H1 (cell line): Measurements from ENCODE around the gene OSBPL2. TPM values are rescaled to one million over a fixed set of nuclear protein-coding genes. Genes with fewer than 3 reads are reported as not detected.

Source experiments
- CTCF ChIA-PET: fragments of 300-600 bp; sonication (Branson Sonifier 250); formaldehyde crosslinking; loops from one replicate; lab custom pipeline; 2021; ENCODE audit not compliant: partially characterized antibody; lab: Charles Lee
- POLR2A ChIA-PET: fragments of 300-600 bp; sonication (Branson Sonifier 250); formaldehyde crosslinking; loops from one replicate; lab custom pipeline; 2021; ENCODE audit warnings: inconsistent platforms; ENCODE audit not compliant: partially characterized antibody; lab: Charles Lee
- DNase-seq, 2 experiments: peaks; one replicate each; pipeline versions ENCODE4 v3.0.0 to v3.0.0-alpha.2; 2010 to 2022; ENCODE audit warnings: low spot score in 2 of 2, low read depth in 1 of 2, mixed read lengths in 1 of 2
- FAIRE-seq: peaks from 2 replicates; lab custom pipeline; 2011; peaks lifted over from hg19 to GRCh38; lab: Jason Lieb, UNC
- H2AFZ ChIP-seq: 2 replicates; pipeline ENCODE4 v1.8.1; 2012; ENCODE audit warnings: low read length, inconsistent platforms
- H2AK5ac ChIP-seq: 2 replicates; pipeline ENCODE4 v1.6.1; 2013; ENCODE audit warnings: low read depth, low read length
- H2BK120ac ChIP-seq: replicated peaks from 2 replicates; pipeline ENCODE3; 2013; ENCODE audit warnings: low read depth, low read length, inconsistent platforms
- H2BK12ac ChIP-seq: 2 replicates; pipeline ENCODE4 v1.6.1; 2013; ENCODE audit warnings: low read depth, low read length
- H2BK15ac ChIP-seq: 2 replicates; pipeline ENCODE4 v1.6.1; 2013; ENCODE audit warnings: low read length
- H2BK20ac ChIP-seq: 2 replicates; pipeline ENCODE4 v1.6.1; 2013; ENCODE audit warnings: low read length
- H2BK5ac ChIP-seq: 2 replicates; pipeline ENCODE4 v1.6.1; 2013; ENCODE audit warnings: low read depth, low read length
- H3K14ac ChIP-seq: 2 replicates; pipeline ENCODE4 v1.6.1; 2013; ENCODE audit warnings: inconsistent platforms; ENCODE audit not compliant: insufficient read length
- H3K18ac ChIP-seq: 2 replicates; pipeline ENCODE4 v1.6.1; 2013; ENCODE audit warnings: low read length; ENCODE audit errors: extremely low read depth
- H3K23ac ChIP-seq: 2 replicates; pipeline ENCODE4 v1.6.1; 2013; ENCODE audit warnings: inconsistent platforms; ENCODE audit not compliant: insufficient read length
- H3K23me2 ChIP-seq: 2 replicates; pipeline ENCODE4 v1.6.1; 2013; ENCODE audit warnings: low read depth, low read length
- H3K27ac ChIP-seq: 2 replicates; pipeline ENCODE4 v1.6.1; 2011; ENCODE audit warnings: low read depth, low read length, inconsistent platforms
- H3K27me3 ChIP-seq, 4 experiments: replicated peaks in 1 of 4; 1 replicate in 1 of 4; 2 replicates in 3 of 4; pipeline versions ENCODE4 v1.6.1 to v1.8.1; 2011 to 2013; ENCODE audit warnings: low read length in 3 of 4, mild to moderate bottlenecking in 3 of 4, inconsistent platforms in 2 of 4, mixed read lengths in 2 of 4, moderate library complexity in 1 of 4; ENCODE audit not compliant: control insufficient read depth in 3 of 4, insufficient read depth in 3 of 4; ENCODE audit errors: extremely low read depth in 1 of 4
- H3K36me3 ChIP-seq, 4 experiments: 2 replicates each; pipeline versions ENCODE4 v1.6.1 to v1.8.1; 2011 to 2013; ENCODE audit warnings: mild to moderate bottlenecking in 4 of 4, low read length in 3 of 4, moderate library complexity in 2 of 4, control low read depth in 1 of 4, inconsistent platforms in 1 of 4; ENCODE audit not compliant: insufficient read depth in 4 of 4, control insufficient read depth in 2 of 4
- H3K4ac ChIP-seq: replicated peaks from 2 replicates; pipeline ENCODE3; 2013; ENCODE audit warnings: low read length, low read depth, mixed read lengths, inconsistent platforms; ENCODE audit not compliant: insufficient read length
- H3K4me1 ChIP-seq, 4 experiments: replicated peaks in 1 of 4; 1 replicate in 1 of 4; 2 replicates in 3 of 4; pipeline versions ENCODE4 v1.6.1 to v1.8.1; 2011 to 2013; ENCODE audit warnings: low read length in 3 of 4, inconsistent platforms in 2 of 4, mixed read lengths in 1 of 4; ENCODE audit not compliant: insufficient read depth in 4 of 4, control insufficient read depth in 3 of 4
- H3K4me2 ChIP-seq, 2 experiments: 2 replicates each; pipeline versions ENCODE4 v1.6.1 to v1.8.1; 2011 to 2013; ENCODE audit warnings: low read depth in 2 of 2, low read length in 2 of 2, control low read depth in 1 of 2, inconsistent platforms in 1 of 2, mild to moderate bottlenecking in 1 of 2; ENCODE audit not compliant: insufficient read depth in 1 of 2
- H3K4me3 ChIP-seq, 4 experiments: fragments of 200-600, 300-600 bp in 1 of 4; sonication (generic), shearing (Covaris generic), sonication (Bioruptor Twin) in 1 of 4; 2 replicates each; pipeline versions ENCODE4 v1.5.1 to v1.8.1; 2011 to 2016; ENCODE audit warnings: low read length in 4 of 4, low read depth in 3 of 4, control low read depth in 2 of 4, inconsistent platforms in 2 of 4, mild to moderate bottlenecking in 2 of 4, mixed read lengths in 1 of 4, moderate library complexity in 1 of 4; ENCODE audit not compliant: insufficient read depth in 2 of 4; ENCODE audit errors: extremely low read depth in 1 of 4
- H3K56ac ChIP-seq: replicated peaks from 2 replicates; pipeline ENCODE3; 2013; ENCODE audit warnings: low read depth, mild to moderate bottlenecking, mixed read lengths, low read length, inconsistent platforms; ENCODE audit not compliant: insufficient read length
- H3K79me1 ChIP-seq: 2 replicates; pipeline ENCODE4 v1.6.1; 2013; ENCODE audit warnings: low read depth, low read length, control low read depth
- H3K79me2 ChIP-seq, 2 experiments: 2 replicates each; pipeline versions ENCODE4 v1.6.1 to v1.8.1; 2012 to 2013; ENCODE audit warnings: low read length in 2 of 2, mild to moderate bottlenecking in 2 of 2, inconsistent platforms in 1 of 2; ENCODE audit not compliant: insufficient read depth in 2 of 2, control insufficient read depth in 1 of 2
- H3K9ac ChIP-seq, 4 experiments: replicated peaks in 1 of 4; 1 replicate in 1 of 4; 2 replicates in 3 of 4; pipeline versions ENCODE4 v1.6.1 to v1.8.1; 2011 to 2013; ENCODE audit warnings: low read depth in 3 of 4, low read length in 3 of 4, control low read depth in 2 of 4, mild to moderate bottlenecking in 2 of 4, moderate library complexity in 2 of 4, inconsistent platforms in 1 of 4; ENCODE audit errors: extremely low read depth in 1 of 4
- H3K9me3 ChIP-seq, 2 experiments: 2 replicates each; pipeline versions ENCODE4 v1.6.1 to v1.8.1; 2012 to 2013; ENCODE audit warnings: mild to moderate bottlenecking in 2 of 2, moderate library complexity in 2 of 2, control low read depth in 1 of 2, inconsistent platforms in 1 of 2, low read depth in 1 of 2, low read length in 1 of 2, mixed read lengths in 1 of 2; ENCODE audit not compliant: insufficient read depth in 2 of 2
- H4K20me1 ChIP-seq, 2 experiments: replicated peaks in 1 of 2; 2 replicates each; pipeline versions ENCODE3 to v1.8.1; 2011 to 2013; ENCODE audit warnings: inconsistent platforms in 2 of 2, low read length in 2 of 2, mild to moderate bottlenecking in 1 of 2; ENCODE audit not compliant: insufficient read depth in 2 of 2, control insufficient read depth in 1 of 2
- H4K5ac ChIP-seq: 2 replicates; pipeline ENCODE4 v1.6.1; 2013; ENCODE audit warnings: low read length, low read depth, mixed read lengths, inconsistent platforms; ENCODE audit not compliant: insufficient read length
- H4K8ac ChIP-seq: 2 replicates; pipeline ENCODE4 v1.8.0; 2013; ENCODE audit warnings: mild to moderate bottlenecking, moderate library complexity, low read length, inconsistent platforms; ENCODE audit not compliant: insufficient read depth; ENCODE audit errors: extremely low read depth
- H4K91ac ChIP-seq: replicated peaks from 2 replicates; pipeline ENCODE3; 2013; ENCODE audit warnings: low read length, mixed read lengths, inconsistent platforms; ENCODE audit not compliant: insufficient read length
- CHD1 ChIP-seq: IDR thresholded peaks from 2 replicates; pipeline ENCODE4 v1.6.1; 2012; ENCODE audit warnings: low read depth, low read length, improper control_type of control experiment
- EGR1 ChIP-seq: IDR thresholded peaks from 2 replicates; pipeline ENCODE4 v1.6.1; 2011; ENCODE audit warnings: low read depth, low read length, borderline replicate concordance
- HDAC6 ChIP-seq: IDR thresholded peaks from one replicate; pipeline ENCODE4 v1.7.1; 2012; ENCODE audit warnings: low read depth, mild to moderate bottlenecking, inconsistent platforms, low read length, moderate library complexity
- MAFK ChIP-seq: IDR thresholded peaks from 2 replicates; pipeline ENCODE4 v1.6.1; 2012; ENCODE audit warnings: low read depth, mild to moderate bottlenecking, improper control_type of control experiment, low read length
- POLR2AphosphoS5 ChIP-seq: IDR thresholded peaks from 2 replicates; pipeline ENCODE4 v1.6.1; 2011; ENCODE audit warnings: low read depth, low read length
- RBBP5 ChIP-seq: IDR thresholded peaks from 2 replicates; pipeline ENCODE4 v1.7.1; 2012; ENCODE audit warnings: low read depth, mild to moderate bottlenecking, inconsistent platforms, low read length, moderate library complexity, borderline replicate concordance
- SP4 ChIP-seq: IDR thresholded peaks from 2 replicates; pipeline ENCODE4 v1.6.1; 2012; ENCODE audit warnings: low read length, inconsistent platforms
- SRF ChIP-seq: IDR thresholded peaks from 2 replicates; pipeline ENCODE4 v1.6.1; 2011; ENCODE audit warnings: mild to moderate bottlenecking, low read depth, low read length, moderate library complexity
- TCF12 ChIP-seq: IDR thresholded peaks from 2 replicates; pipeline ENCODE4 v1.6.1; 2011; ENCODE audit warnings: low read depth, mild to moderate bottlenecking, low read length
- WGBS, 2 experiments: shearing (Covaris generic) in 1 of 2; methylation state at CpG; one replicate each; pipeline versions ENCODE4 v1.1.6 to v1.1.7; 2013 to 2015; ENCODE audit warnings: low lambda C conversion rate in 2 of 2, mixed read lengths in 2 of 2, inconsistent platforms in 1 of 2, low coverage in 1 of 2, missing lambda C conversion rate in 1 of 2; ENCODE audit not compliant: insufficient replicate concordance in 2 of 2, insufficient coverage in 1 of 2, insufficient read length in 1 of 2; ENCODE audit errors: extremely low coverage in 1 of 2, missing lambda C conversion rate in 1 of 2; 5-methylcytosine and 5-hydroxymethylcytosine counted together
- polyA plus RNA-seq, 7 experiments: library from polyadenylated mRNA; depleted of rRNA in 3 of 7; stranded (reverse) in 5 of 7; unstranded in 2 of 7; fragments of >200 nt in 5 of 7; fragments of 200-250 nt in 2 of 7; gene quantifications; 1 replicate in 5 of 7; 2 replicates in 1 of 7; 4 replicates in 1 of 7; pipeline versions ENCODE4 v1.2.1 to v1.2.3, GENCODE V29; 2011 to 2013; ENCODE audit warnings: missing spikeins in 2 of 7, mixed read lengths in 2 of 7
- total RNA-seq: library from RNA; stranded (reverse); fragmentation: NEBNext Ultra II Directional; extraction: Animal tissue kit (Norgen Biotek cat#: 25700); gene quantifications from 2 replicates; pipeline ENCODE4 v1.2.1, GENCODE V29; 2021

The OSBPL2 gene
- total and polyA plus RNA-seq, 2 of the 8 experiments (the other 6 are each of a cell fraction or from before 2014, with no cell fraction given): 11.7 to 42.4 TPM

DNA sequence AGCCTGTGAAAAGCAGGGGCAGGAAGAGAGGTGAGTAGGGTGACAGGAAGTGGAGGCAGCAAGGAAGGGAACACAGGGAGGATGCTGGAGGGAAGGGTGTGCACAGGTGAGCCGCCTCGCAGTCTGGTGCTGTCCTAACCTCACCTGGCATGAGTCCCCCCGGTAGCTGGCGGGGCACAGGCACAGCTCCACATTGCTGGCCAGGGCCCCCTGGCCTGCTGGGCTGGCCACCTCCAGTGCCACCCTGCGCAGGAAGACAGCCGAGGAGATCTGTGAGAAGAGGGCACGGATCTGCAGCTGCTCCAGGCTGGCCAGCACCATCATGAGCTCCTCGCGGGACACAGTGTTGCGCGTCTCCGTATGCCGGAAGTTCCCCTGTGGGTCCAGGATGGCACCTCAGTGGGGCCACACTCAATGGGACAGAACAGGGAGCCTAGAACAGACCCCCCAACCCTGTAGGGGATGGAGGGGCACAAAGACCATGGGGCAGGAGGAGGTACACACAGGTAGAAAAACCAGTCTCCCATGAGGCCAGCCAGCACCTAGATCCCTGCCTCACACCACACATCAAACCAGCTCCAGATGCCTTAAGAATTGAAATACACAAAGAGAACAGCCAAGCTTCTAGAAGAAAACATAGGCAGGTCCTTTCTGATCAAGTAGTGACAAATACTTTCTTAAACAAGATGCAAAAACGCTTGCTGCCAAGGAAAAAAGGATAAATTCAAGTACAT lies 87.0 kb downstream of the OSBPL2 start:
- Histone ChIP-seq H2BK5ac (no peak overlapping the region), H4K8ac (no peak overlapping the region), H2BK15ac (no peak overlapping the region), H4K20me1 (peaks cover 0 to 13% of the 10 kb centered on the region in 2 experiments), H3K18ac (no peak overlapping the region), H3K27me3 (no peaks in the 10 kb centered on the region), H2AK5ac (no peak overlapping the region), H3K4me3 (no peak overlapping the region), H4K91ac (no peak overlapping the region), H3K23me2 (no peaks in the 10 kb centered on the region), H2BK120ac (no peak overlapping the region), H3K4me1 (no peaks in the 10 kb centered on the region), H3K27ac (no peak overlapping the region), H3K14ac (no peak overlapping the region), H2BK20ac (no peak overlapping the region), H3K56ac (no peak overlapping the region), H2AFZ (no peak overlapping the region), H2BK12ac (no peak overlapping the region), H3K36me3 (peaks cover 47 to 91% (median 72%) of the 10 kb centered on the region in 4 experiments), H3K23ac (no peak overlapping the region), H3K4ac (no peak overlapping the region), H3K9me3 (peaks cover 0 to 6% of the 10 kb centered on the region in 2 experiments; a peak in 1 of 4 replicates), H3K79me2 (no peaks in the 10 kb centered on the region), H3K9ac (no peak overlapping the region), H3K79me1 (no peaks in the 10 kb centered on the region), H3K4me2 (no peak overlapping the region), H4K5ac (no peak overlapping the region)
- FAIRE-seq (no peak), DNase-seq (no peak)
- WGBS, 2 experiments: 98% methylated on average over 13 of the region's 14 CpGs; no CpG with 5 or more reads in 1 of the 2 experiments
- TF ChIP-seq RBBP5: no peak
- TF ChIP-seq SP4: no peak
- no peak for TF ChIP-seq HDAC6
- no peak for TF ChIP-seq MAFK
- no peak for TF ChIP-seq POLR2AphosphoS5
- no peak for TF ChIP-seq CHD1
- no peak for TF ChIP-seq TCF12
- no peak for TF ChIP-seq SRF
- TF ChIP-seq EGR1: no peak
- POLR2A ChIA-PET: interaction anchor here (1.1 to 13.3 kb wide), 10 partner anchors 8 to 64 kb away, joined by 3 to 151 read pairs (median 6); partner anchors contain the start of gene ADRM1
- CTCF ChIA-PET: interaction anchor here (0.6 to 1.9 kb wide), 8 partner anchors 9 to 137 kb away, joined by 3 to 8 read pairs (median 4); no protein-coding TSS in a partner anchor
